Measurements from ENCODE around the gene DACT1. TPM values are rescaled to one million over a fixed set of nuclear protein-coding genes. Genes with fewer than 3 reads are reported as not detected.

Gene DACT1
- total RNA-seq, 1 experiment from 2014 or later: 4.4 TPM

DNA sequence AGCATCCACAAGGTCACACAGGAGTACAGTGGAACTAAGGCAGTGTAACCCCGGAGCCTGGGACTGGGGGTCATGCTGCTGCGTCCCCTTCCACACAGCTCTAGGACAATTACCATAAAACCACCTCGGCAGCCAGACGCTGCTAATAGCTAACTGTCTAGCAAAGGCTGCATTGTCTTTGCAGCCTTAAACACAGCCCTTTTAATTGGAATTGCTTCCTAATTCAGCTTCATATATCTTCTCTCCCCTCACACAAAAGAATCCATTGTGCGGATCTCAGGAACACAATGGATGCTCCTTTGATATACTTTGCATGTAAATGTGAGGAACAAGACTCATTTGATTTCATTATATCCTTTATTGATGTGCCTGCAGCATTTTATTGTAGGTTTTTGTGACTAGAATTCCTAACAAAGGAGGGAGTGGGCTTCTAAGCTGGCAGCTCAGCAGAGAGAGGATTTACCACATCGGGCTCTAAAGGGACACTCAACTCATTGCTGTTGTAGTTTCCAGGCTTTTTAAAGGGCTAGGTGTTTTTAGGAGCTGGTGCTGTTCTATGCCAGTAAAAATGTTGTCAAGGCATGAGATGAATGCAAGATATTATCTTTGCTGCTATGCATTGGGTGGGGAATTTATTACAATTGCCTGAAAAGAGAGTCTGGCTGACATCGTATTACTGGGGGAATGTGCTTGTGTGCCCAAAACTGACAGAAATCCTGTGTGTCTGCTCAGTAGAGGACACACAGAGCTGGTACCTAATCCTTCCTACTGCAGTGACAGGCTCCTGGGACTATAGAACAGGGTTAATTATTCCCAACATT lies 30.4 kb upstream of the DACT1 start:
- no peak overlapping the region for H3K4me3 Mint-ChIP-seq
- H3K27ac ChIP-seq (ENCODE audit: insufficient read length, low read depth, low read length): no peak overlapping the region

More for the DNA sequence above, 30.4 kb upstream of the DACT1 start:
- Histone ChIP-seq H3K79me2 (ENCODE audit: insufficient read depth, low read length) (no peaks in the 10 kb centered on the region), H2BK12ac (ENCODE audit: insufficient read length, low read depth, low read length) (no peak overlapping the region), H3K14ac (ENCODE audit: insufficient read depth, low read length) (no peak overlapping the region), H4K20me1 (ENCODE audit: control insufficient read depth, insufficient read depth, insufficient read length) (no peaks in the 10 kb centered on the region), H3K23me2 (ENCODE audit: insufficient read length, low read depth, low read length, poor library complexity, severe bottlenecking) (no peaks in the 10 kb centered on the region), H2BK15ac (ENCODE audit: low read depth, low read length) (no peak overlapping the region), H3K56ac (ENCODE audit: insufficient read length, low read depth, low read length) (no peak overlapping the region), H2BK5ac (ENCODE audit: insufficient read length, low read length) (no peak overlapping the region), H3K4me2 (ENCODE audit: insufficient read depth, insufficient read length, low read length) (no peak overlapping the region), H3K79me1 (ENCODE audit: insufficient read depth, low read depth, low read length, poor library complexity, severe bottlenecking) (no peaks in the 10 kb centered on the region), H2BK120ac (ENCODE audit: low read depth, low read length, poor library complexity, severe bottlenecking) (no peak overlapping the region), H3T11ph (ENCODE audit: low read length) (no peak overlapping the region), H3K23ac (ENCODE audit: insufficient read length, low read depth, low read length) (no peak overlapping the region), H2AFZ (ENCODE audit: low read length) (no peak overlapping the region), H2BK20ac (ENCODE audit: low read depth, low read length, poor library complexity, severe bottlenecking) (no peak overlapping the region), H4K91ac (ENCODE audit: insufficient read length, low read depth, low read length) (no peak overlapping the region), H3K9me3 (ENCODE audit: control insufficient read depth, low read depth, low read length) (no peaks in the 10 kb centered on the region), H3K4ac (ENCODE audit: low read depth, low read length) (no peak overlapping the region), H3K9ac (ENCODE audit: extremely low read depth, insufficient read length, low read length) (no peak overlapping the region), H4K5ac (ENCODE audit: insufficient read length, low read depth, low read length) (no peak overlapping the region), H2AK5ac (ENCODE audit: insufficient read length, low read length) (no peak overlapping the region), H4K8ac (replicated peaks; ENCODE audit: insufficient read length, low read depth, low read length) (no peak overlapping the region), H3K27me3 (ENCODE audit: insufficient read depth, low read length) (no peaks in the 10 kb centered on the region), H3K4me1 (ENCODE audit: insufficient read depth, low read length) (peaks cover 3% of the 10 kb centered on the region; the same call in 1 of the 2 replicates), H3K18ac (ENCODE audit: insufficient read length, low read depth, low read length) (no peak overlapping the region)
- Mint-ChIP-seq H3K9me3 (no peaks in the 10 kb centered on the region), H3K27me3 (ENCODE audit: low read depth) (peaks cover 2% of the 10 kb centered on the region; the same call in 1 of the 2 replicates), H3K4me1 (peaks cover 10 to 14% of the 10 kb centered on the region in 2 experiments), H3K36me3 (ENCODE audit: insufficient read depth in 1 of 3, low read depth in 3 of 3) (no peaks in the 10 kb centered on the region), H3K27ac (no peak overlapping the region)
- DNase-seq: no peak
- no CpG with 5 or more reads among the region's 7 CpGs for WGBS (ENCODE audit: extremely low coverage, insufficient read length, low lambda C conversion rate)
- no peak for TF ChIP-seq CTCF (conservative IDR thresholded peaks at IDR 0.05)
